Uterus (tissue), 4 donors: ENCODE measurements around the gene MKS1. TPM values are rescaled to one million over a fixed set of nuclear protein-coding genes. Genes with fewer than 3 reads are reported as not detected.

ENCODE experiments used
- DNase-seq, 2 donors: peaks; one replicate each; pipeline ENCODE4 v3.0.0-alpha.2; 2019 to 2020
- H3K27ac ChIP-seq, 2 donors: fragments of 200-600 bp; sonication (generic); 1 replicate in 1 of 2; 2 replicates in 1 of 2; pipeline ENCODE4 v1.5.1; 2016 to 2018
- H3K27me3 ChIP-seq, 2 donors: fragments of 200-600 bp; sonication (generic); one replicate each; pipeline ENCODE4 v1.5.1; 2018 to 2019; ENCODE audit warnings: control low read depth in 1 of 2
- H3K36me3 ChIP-seq, 2 donors: fragments of 200-600 bp; sonication (generic); one replicate each; pipeline ENCODE4 v1.5.1; 2019; ENCODE audit warnings: control low read depth in 1 of 2
- H3K4me1 ChIP-seq, 2 donors: fragments of 200-600 bp; sonication (generic); one replicate each; pipeline ENCODE4 v1.5.1; 2018 to 2019; ENCODE audit warnings: control low read depth in 1 of 2
- H3K4me3 ChIP-seq, 2 donors: fragments of 200-600 bp; sonication (generic); 1 replicate in 1 of 2; 2 replicates in 1 of 2; pipeline ENCODE4 v1.5.1; 2018 to 2019; ENCODE audit warnings: mild to moderate bottlenecking in 1 of 2
- H3K9me3 ChIP-seq, 2 donors: fragments of 200-600 bp; sonication (generic); one replicate each; pipeline ENCODE4 v1.5.1; 2019; ENCODE audit warnings: control low read depth in 1 of 2
- CTCF ChIP-seq, 4 experiments: fragments of 200-600 bp in 2 of 4; fragments of 450-650 bp in 2 of 4; sonication (generic) in 2 of 4; IDR thresholded peaks; one replicate each; pipeline ENCODE4 v1.5.1; 2016 to 2019; ENCODE audit warnings: antibody characterized with exemption in 4 of 4, mild to moderate bottlenecking in 2 of 4, moderate library complexity in 1 of 4
- POLR2A ChIP-seq, 2 donors: fragments of 450-650 bp; IDR thresholded peaks; one replicate each; pipeline ENCODE4 v1.6.1; 2016; ENCODE audit warnings: antibody characterized with exemption in 2 of 2, mild to moderate bottlenecking in 1 of 2, moderate library complexity in 1 of 2
- intact Hi-C: fragments of 100-400 bp; cut with DNase I; formaldehyde crosslinking; loops from one replicate; pipeline ENCODE4 v1.15.1; 2023; ENCODE audit warnings: low total_unique reads
- total RNA-seq, 4 donors: library from RNA; depleted of rRNA in 3 of 4; stranded (reverse); fragments of >200 nt in 3 of 4; gene quantifications; one replicate each; pipeline versions ENCODE4 v1.1.0 to v1.2.4, GENCODE V29; 2014 to 2023
- donor health status: DM: yes; HTN: yes; CAD: no.

MKS1 gene
- total RNA-seq, 4 donors from 2014 or later: 4.4 to 23.2 (median 12.3) TPM

- no peaks in the 10 kb centered on the region for H3K27me3 ChIP-seq
- DNase-seq: no peak
These were observed 25.9 kb upstream of the MKS1 start for GRCh38 chr17:58244963-58245362.

GRCh38 chr17:58242171-58242784, 23.2 kb upstream of the MKS1 start:
- no peaks in the 10 kb centered on the region for H3K27me3 ChIP-seq
- H3K9me3 ChIP-seq: no peaks in the 10 kb centered on the region
- no peak for DNase-seq
- intact Hi-C loops: no loop called here
- no peak overlapping the region for H3K27ac ChIP-seq
- TF ChIP-seq POLR2A (IDR thresholded peaks at IDR 0.05): no peak
- TF ChIP-seq CTCF (IDR thresholded peaks at IDR 0.05): no peak
- H3K4me1 ChIP-seq: no peaks in the 10 kb centered on the region
- H3K36me3 ChIP-seq: no peaks in the 10 kb centered on the region
- no peak overlapping the region for H3K4me3 ChIP-seq

More at GRCh38 chr17:58244963-58245362, 25.9 kb upstream of the MKS1 start:
- Histone ChIP-seq H3K4me1 (peaks cover 0 to 5% of the 10 kb centered on the region in 2 donors), H3K36me3 (no peaks in the 10 kb centered on the region), H3K27ac (no peak overlapping the region), H3K9me3 (no peaks in the 10 kb centered on the region), H3K4me3 (no peak overlapping the region)
- intact Hi-C loops: no loop called here
- TF ChIP-seq POLR2A (IDR thresholded peaks at IDR 0.05) (no peak), CTCF (IDR thresholded peaks at IDR 0.05) (no peak)

- intact Hi-C loops: no loop called here
- Histone ChIP-seq H3K4me3 (no peak overlapping the region), H3K36me3 (no peaks in the 10 kb centered on the region), H3K27me3 (no peaks in the 10 kb centered on the region), H3K4me1 (no peaks in the 10 kb centered on the region), H3K27ac (no peak overlapping the region), H3K9me3 (no peaks in the 10 kb centered on the region)
- DNase-seq: no peak
- TF ChIP-seq POLR2A (IDR thresholded peaks at IDR 0.05) (no peak), CTCF (IDR thresholded peaks at IDR 0.05) (no peak)
These were observed 20.9 kb upstream of the MKS1 start for GRCh38 chr17:58239987-58240386.

- Histone ChIP-seq H3K4me1 (no peaks in the 10 kb centered on the region), H3K9me3 (no peaks in the 10 kb centered on the region), H3K27me3 (no peaks in the 10 kb centered on the region), H3K27ac (no peak within 1 kb of the TSS), H3K4me3 (no peak within 1 kb of the TSS), H3K36me3 (no peaks in the 10 kb centered on the region)
- intact Hi-C loops: no loop called here
- TF ChIP-seq CTCF (IDR thresholded peaks at IDR 0.05) (no peak), POLR2A (IDR thresholded peaks at IDR 0.05) (no peak)
- no peak for DNase-seq
These were observed 19.1 kb upstream of the MKS1 start, which contains the start of gene LPO for GRCh38 chr17:58238147-58238634. LPO (plus strand) TSS chr17:58238584; CDS start chr17:58242980, 4,396 bp downstream.

- intact Hi-C loops: no loop called here
- Histone ChIP-seq H3K4me1 (no peaks in the 10 kb centered on the region), H3K27ac (no peak overlapping the region), H3K9me3 (no peaks in the 10 kb centered on the region), H3K4me3 (no peak overlapping the region), H3K36me3 (no peaks in the 10 kb centered on the region), H3K27me3 (no peaks in the 10 kb centered on the region)
- TF ChIP-seq CTCF (IDR thresholded peaks at IDR 0.05) (no peak), POLR2A (IDR thresholded peaks at IDR 0.05) (no peak)
- no peak for DNase-seq
These were observed 17.3 kb upstream of the MKS1 start for GRCh38 chr17:58236394-58236793.
